Erythroblast (primary cell): ENCODE measurements around the gene KLHDC2.
"Not testable (repeated sequence)": the region's sequence is repeated elsewhere in the genome, so short reads cannot be mapped to it uniquely, and the experiment has no call there.

Experiments used
- GATA1 ChIP-seq: IDR thresholded peaks from 2 replicates; pipeline ENCODE4 v1.6.1; 2011; ENCODE audit warnings: low read depth, mild to moderate bottlenecking, control low read depth, low read length, moderate library complexity
- POLR2A ChIP-seq: IDR thresholded peaks from 2 replicates; pipeline ENCODE4 v1.6.1; 2011; ENCODE audit warnings: mild to moderate bottlenecking, low read length

GRCh38 chr14:49735669-49736068 lies 32.3 kb upstream of the KLHDC2 start:
- TF ChIP-seq POLR2A, GATA1: not testable (repeated sequence)
